Measurements from ENCODE around the gene XPNPEP2. TPM values are rescaled to one million over a fixed set of nuclear protein-coding genes. Genes with fewer than 3 reads are reported as not detected.

The XPNPEP2 gene
- total RNA-seq, 1 donor from 2014 or later, result not detected

GRCh38 chrX:129749069-129749468, 10.3 kb downstream of the XPNPEP2 start:
- DNase-seq (ENCODE audit: low read depth in 2 of 2), result no peak

- DNase-seq (ENCODE audit: low read depth in 2 of 2), result no peak
These were observed 12.2 kb downstream of the XPNPEP2 start for GRCh38 chrX:129750971-129751370.

DNA sequence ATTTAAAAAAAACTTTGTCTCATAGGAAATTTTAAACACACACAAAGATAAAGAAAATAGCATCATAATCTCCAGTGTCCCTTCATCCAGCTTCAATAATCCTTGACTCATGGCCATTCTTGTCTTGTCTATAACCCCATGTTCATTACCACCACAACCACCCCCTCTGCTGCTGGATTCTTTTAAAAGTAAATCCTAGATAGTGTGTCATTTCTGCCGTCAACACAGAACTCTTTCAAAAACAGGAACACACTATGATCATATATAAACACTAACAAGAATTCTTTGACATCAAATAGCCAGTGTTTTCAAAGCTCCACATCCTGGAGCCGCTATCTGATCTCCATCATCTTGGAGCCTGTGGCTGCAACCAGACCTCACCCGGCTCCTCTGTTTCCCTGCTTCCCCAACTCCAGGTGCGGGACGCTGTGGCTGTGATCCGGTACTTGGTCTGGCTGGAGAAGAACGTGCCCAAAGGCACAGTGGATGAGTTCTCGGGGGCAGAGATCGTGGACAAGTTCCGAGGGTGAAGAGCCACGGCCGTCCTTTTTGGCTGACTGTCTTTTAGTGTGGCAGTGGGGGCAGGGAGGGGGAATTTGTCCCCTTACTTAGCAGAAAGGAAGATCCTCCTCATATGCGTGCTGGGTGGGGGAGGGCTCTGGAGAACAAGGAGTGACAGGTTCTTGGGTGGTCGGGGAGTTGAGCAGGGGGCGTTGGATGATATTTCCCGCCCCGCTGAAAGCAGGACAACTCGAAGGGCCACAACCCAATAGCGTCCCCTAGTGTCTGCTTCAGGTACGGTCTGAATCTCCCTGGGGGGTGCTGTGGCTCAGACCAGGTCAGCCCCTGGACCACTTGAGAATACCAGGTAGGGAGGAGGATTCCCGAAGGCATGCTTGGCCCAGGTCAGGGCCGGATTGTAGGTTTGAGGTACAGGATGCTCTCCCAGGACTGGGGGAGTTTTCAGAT, 15.6 kb downstream of the XPNPEP2 start:
- peak in 1 of 2 donors; percentile 19 for DNase-seq (ENCODE audit: low read depth in 2 of 2)

DNA sequence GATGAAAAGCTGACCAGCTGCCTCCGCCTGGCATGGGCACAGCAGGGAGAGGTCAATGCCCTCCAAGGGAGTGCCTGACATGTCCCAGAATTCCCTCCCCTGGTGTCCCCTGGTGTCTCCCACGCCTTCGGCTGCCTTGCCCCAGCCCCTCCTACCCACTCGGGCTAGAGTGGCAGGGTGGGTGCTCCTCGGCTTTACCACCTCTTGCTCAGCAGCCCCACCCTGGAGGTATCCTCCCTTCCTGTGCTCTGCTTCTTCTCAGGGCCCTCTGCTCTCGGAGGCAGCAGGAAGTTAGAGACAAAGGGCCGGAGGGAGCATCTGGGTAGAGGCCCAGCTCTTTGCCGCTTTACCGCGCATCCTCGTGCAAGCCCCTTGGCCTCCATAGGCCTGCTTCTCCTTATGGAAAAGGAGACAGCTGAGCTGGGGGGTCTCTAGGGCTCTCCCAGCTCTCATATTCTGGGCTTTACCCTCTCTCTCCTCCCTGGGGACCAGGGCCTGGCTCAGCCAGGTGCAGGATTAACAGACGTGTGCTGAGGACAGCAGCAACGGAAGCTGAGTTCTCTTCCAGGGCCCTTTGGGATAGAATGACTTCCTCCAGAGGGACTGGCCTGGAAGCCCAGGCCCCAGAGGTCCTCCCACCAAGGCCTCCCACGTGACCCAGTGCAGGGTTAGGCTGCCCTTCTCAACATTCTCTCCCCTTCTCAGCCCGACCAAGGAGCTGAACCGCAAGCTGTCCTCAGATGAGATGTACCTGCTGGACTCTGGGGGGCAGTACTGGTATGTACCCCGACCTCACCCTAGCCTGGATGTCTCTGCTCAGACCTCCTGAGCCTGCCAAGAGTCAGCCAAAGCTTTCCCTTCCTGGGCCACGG, 17.2 kb downstream of the XPNPEP2 start:
- no peak for DNase-seq (ENCODE audit: low read depth in 2 of 2)

DNA sequence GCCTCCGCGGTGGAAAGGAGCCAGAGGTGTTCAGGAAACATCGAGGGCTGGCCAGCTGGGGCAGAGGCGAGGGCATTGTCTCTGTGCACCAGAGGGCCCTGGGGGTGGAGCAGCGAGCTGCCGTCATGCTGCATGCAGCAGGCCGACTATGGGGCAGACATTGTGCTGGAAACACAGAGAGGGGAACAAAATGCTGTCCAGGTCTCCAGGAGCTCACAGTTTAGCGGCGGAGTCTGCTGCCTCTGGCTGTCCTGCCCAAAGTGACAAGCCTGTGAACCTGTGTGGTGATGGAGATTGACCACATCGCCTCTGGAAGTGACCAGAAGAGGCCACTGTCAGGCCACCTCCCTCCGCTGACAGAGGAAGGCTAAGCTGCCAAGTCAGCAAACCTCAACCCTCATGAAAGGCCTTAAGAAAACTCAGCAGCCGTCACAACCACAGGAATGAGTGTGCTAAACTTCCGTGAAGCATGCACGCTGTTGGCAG, 20.8 kb downstream of the XPNPEP2 start:
- DNase-seq (ENCODE audit: low read depth in 2 of 2), result peak; percentile 63 to 67

GRCh38 chrX:129760155-129760554, 21.4 kb downstream of the XPNPEP2 start:
- DNase-seq (ENCODE audit: low read depth in 2 of 2), result no peak

- no peak for DNase-seq (ENCODE audit: low read depth in 2 of 2)
These were observed 22.2 kb downstream of the XPNPEP2 start for GRCh38 chrX:129760981-129761380.

DNA sequence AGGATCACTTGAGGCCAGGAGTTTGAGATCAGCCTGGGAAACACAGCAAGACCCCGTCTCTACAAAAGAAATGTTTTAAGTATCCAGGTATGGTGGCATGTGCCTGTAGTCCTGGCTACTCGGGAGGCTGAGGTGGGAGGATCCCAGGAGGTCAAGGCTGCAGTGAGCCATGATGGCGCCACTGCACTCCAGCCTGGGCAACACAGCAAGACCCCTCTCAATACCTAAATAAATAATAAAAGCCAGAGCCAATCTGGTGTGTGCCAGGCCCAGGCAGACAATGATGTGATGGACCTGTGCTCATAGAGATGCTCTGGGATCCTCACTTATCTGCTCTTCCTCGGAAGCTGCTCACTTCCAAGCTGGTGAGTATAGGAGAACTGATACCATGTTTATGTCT, 22.8 kb downstream of the XPNPEP2 start:
- DNase-seq (ENCODE audit: low read depth in 2 of 2), result no peak

- DNase-seq (ENCODE audit: low read depth in 2 of 2), result no peak
These were observed 23.7 kb downstream of the XPNPEP2 start for GRCh38 chrX:129762448-129762847.

GRCh38 chrX:129763666-129764065, 24.9 kb downstream of the XPNPEP2 start:
- no peak for DNase-seq (ENCODE audit: low read depth in 2 of 2)

GRCh38 chrX:129768186-129768585, 29.4 kb downstream of the XPNPEP2 start:
- no peak for DNase-seq (ENCODE audit: low read depth in 2 of 2)

DNA sequence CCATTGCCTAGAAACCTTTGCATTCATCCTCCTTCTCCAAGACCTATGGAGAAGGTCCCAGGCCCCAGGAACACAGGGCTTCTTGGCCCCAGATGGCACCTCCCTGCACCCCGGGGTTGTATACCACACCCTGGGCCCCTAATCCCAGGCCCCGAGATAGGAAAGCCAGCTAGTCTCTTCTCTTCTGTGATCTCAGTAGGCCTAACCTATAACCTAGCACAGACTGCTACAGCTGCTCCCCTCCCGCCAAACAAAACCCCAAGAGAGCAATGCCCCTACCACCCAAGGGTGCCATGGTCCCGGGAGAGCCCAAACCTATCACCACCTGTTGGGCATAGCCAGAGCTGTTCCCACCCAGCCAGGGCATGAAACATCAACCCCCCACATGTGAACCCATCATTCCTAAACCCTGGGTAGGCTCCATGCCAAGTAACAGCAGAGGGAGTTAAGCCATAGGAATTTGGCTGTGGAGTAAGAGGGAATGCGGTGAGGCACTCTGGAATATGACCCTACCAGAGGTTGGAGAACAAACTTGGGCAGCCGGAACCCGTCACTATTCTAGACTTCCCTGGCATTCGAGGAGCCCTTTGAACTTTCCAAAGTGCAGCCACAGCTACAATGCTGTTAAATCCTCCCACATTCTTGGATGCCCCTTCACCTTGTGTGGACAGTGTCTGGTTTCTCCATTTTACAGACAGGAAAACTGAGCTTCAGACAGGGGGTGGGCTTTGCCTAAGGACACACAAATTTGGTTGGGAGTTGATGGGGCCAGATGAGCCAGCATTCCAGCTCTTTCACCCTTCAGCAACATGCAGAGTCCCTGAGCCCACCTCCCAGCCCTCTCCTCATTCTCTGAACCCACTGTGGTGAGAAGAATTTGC, 30.0 kb downstream of the XPNPEP2 start:
- no peak for DNase-seq (ENCODE audit: low read depth in 2 of 2)

- DNase-seq (ENCODE audit: low read depth in 2 of 2), result no peak
These were observed 30.8 kb downstream of the XPNPEP2 start for GRCh38 chrX:129769467-129770154.

- no peak for DNase-seq (ENCODE audit: low read depth in 2 of 2)
These were observed 32.7 kb downstream of the XPNPEP2 start for GRCh38 chrX:129771266-129771995.

DNA sequence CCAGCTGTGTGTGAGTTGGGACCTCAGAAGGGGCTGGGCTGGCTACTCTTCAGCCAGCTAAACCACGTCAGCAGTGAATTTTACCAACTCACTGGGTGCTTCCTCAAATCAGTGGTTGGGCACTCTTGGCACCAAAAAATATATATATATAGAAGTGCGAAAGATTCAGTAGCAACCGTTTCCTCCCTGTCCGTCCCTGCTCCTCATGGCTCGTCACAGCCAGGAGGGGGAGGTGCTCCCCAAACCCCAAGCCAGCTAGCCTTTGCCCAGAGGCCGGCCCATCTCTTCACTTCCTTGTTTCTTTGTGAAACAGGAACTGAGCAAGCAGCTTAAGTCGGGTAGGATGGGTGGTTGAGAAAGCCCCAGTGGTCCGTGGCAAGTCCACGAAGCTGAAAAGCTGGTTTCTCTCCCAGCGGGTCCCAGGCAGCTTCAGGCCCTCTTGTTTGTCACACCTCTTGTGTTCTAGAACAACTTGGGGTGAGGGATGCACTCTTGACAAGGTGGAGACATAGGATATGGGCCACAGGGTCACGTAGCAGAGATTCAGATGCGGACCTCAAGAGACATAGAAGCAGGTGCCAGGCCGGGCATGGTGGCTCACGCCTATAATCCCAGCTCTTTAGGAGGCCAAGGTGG, 34.1 kb downstream of the XPNPEP2 start:
- DNase-seq (ENCODE audit: low read depth in 2 of 2), result peak in 1 of 2 donors; percentile 6

DNA sequence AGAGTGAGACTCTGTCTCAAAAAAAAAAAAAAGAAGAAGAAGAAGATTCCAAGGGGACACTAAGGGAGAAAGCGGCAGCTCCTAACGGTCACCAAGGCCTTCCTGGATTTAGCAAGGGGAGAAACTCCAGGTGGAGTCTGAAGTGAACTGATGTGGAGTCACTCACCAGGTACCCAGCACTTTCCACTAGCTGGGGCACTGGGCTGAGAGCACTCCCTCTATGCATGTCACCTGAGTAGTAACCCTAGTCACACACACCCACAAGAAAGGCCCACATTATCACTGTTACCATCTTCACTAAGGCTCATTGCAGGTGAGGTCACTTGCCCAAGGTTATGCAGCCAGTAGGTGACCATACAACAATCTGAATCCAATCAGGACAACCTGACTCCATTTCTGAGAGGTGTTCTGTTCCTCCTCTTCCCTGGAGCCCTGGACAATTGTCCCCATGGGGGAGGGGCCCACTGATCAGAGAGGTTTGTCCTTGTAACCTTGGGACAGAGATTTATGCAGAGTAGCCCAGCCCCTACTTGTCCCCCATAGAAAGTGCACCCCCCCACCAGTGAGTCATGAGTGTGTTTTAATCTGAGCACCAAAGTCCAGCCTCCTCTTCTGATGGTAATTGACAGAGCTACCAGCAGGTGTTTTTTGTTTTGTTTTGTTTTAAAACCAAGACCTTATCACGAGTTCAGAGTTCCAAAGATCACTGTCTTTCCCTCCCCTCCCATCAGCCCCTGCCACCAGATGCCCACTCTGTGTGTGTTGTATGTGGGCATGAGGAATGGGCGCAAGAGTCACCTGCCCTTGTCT, 35.1 kb downstream of the XPNPEP2 start:
- DNase-seq (ENCODE audit: low read depth in 2 of 2), result no peak

DNA sequence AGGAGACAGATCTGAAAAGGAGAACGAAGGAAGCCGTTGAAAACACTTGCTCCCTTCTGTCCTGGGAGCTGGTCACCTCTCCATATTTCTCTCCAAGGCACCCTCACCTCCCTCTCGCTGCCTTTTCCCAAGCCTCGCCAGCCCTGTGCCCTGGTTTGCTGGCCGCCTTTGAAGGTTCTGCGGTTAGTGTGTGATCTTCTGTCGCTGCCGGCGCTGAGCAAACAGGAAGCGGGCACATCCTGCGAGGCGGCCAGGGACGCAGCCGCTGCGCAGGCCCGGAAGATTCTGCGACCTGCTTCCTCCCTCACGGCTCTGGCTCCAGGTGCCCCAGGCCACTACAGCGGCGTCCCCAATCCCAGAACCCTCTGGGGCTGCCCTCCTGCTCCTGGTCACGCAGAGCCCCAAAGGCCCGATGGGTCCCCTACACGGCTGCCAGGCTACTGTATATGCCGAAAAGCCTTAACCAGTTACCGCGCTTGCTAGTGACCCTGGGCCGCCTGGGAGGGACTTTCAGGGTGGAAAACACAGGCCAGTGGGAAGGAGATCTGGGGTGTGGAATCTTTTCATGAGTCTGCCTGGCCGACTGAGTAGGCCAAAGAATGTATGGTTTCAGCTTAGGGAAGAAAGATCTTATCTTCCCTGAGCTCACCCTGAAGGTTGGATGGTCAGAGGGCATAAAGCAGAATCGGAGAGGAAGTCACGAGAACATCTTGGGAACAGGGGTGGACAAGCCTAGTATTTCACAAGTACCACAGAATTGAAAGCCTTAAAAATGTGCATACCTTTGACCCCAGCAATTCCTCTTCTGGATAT, 38.6 kb downstream of the XPNPEP2 start:
- DNase-seq (ENCODE audit: low read depth in 2 of 2), result peak; percentile 59 to 60

Measured in lung microvascular endothelial cell (primary cell).